Upper lobe of right lung (tissue), 1 donor: ENCODE measurements around the gene PCDH17. TPM values are rescaled to one million over a fixed set of nuclear protein-coding genes. Genes with fewer than 3 reads are reported as not detected.

Experiments used
- ATAC-seq: fragments of 200-7000 bp; cut with Tn5 transposase; one replicate; pipeline ENCODE4 v1.9.1; 2020; ENCODE audit warnings: mild to moderate bottlenecking, moderate library complexity
- DNase-seq: peaks from one replicate; pipeline ENCODE4 v3.0.0-alpha.2; 2020
- H3K27ac ChIP-seq: fragments of 200-600 bp; one replicate; pipeline ENCODE4 v1.8.0; 2022
- H3K27me3 ChIP-seq: fragments of 200-600 bp; one replicate; pipeline ENCODE4 v1.8.0; 2022; ENCODE audit warnings: mild to moderate bottlenecking
- H3K36me3 ChIP-seq: fragments of 200-600 bp; one replicate; pipeline ENCODE4 v1.8.0; 2022
- H3K4me1 ChIP-seq: fragments of 200-600 bp; one replicate; pipeline ENCODE4 v1.8.0; 2022
- H3K4me3 ChIP-seq: fragments of 200-600 bp; one replicate; pipeline ENCODE4 v1.8.0; 2022; ENCODE audit warnings: mild to moderate bottlenecking
- H3K9me3 ChIP-seq: fragments of 200-600 bp; one replicate; pipeline ENCODE4 v1.8.0; 2022
- CTCF ChIP-seq: fragments of 200-600 bp; IDR thresholded peaks from one replicate; pipeline ENCODE4 v1.8.0; 2022; ENCODE audit warnings: antibody characterized with exemption
- intact Hi-C: fragments of 100-400 bp; cut with DNase I; formaldehyde crosslinking; loops from one replicate; pipeline ENCODE4 v1.11.0; 2022
- total RNA-seq: library from RNA; stranded (reverse); fragmentation: NEBNext Ultra II Directional; extraction: Animal tissue kit (Norgen Biotek cat#: 25700); gene quantifications from one replicate; pipeline ENCODE4 v1.2.1, GENCODE V29; 2021
- donor health status: DM: no; HTN: yes; CAD: no; lungs with severe emphysema.

The PCDH17 gene
- total RNA-seq, 1 donor from 2014 or later: 65.4 TPM

GRCh38 chr13:57653229-57653989, 21.9 kb downstream of the PCDH17 start:
- intact Hi-C loops: no loop called here
- H3K9me3 ChIP-seq: no peaks in the 10 kb centered on the region
- H3K27me3 ChIP-seq: no peaks in the 10 kb centered on the region
- no peak for DNase-seq
- no peak overlapping the region for H3K4me3 ChIP-seq
- H3K4me1 ChIP-seq: peaks cover 3% of the 10 kb centered on the region
- no peak overlapping the region for H3K27ac ChIP-seq
- ATAC-seq: peak; percentile 62
- H3K36me3 ChIP-seq: no peaks in the 10 kb centered on the region
- TF ChIP-seq CTCF: no peak

DNA sequence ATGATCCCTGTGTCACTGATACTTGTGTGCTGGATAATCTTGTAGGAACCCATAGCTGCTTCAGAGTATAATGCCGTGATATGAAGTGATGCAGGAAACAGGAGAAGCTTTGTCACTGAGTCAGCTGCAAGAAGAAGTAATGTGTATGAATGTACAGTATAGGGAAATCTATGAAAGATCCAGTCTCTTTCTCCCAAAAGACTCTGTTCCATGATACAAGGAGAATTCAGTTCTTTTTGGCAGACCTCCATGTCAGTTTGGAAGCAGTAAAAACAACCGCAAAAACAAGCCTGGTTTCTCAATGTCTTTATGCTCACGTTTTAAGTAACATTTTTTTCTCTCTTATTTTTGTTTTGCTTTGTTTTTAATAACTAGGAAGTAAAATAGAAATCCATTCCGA, 33.9 kb downstream of the PCDH17 start:
- no peak overlapping the region for H3K27ac ChIP-seq
- ATAC-seq (no peak), DNase-seq (no peak)
- H3K4me1 ChIP-seq: no peaks in the 10 kb centered on the region
- no peak overlapping the region for H3K4me3 ChIP-seq
- intact Hi-C loops: no loop called here
- H3K27me3 ChIP-seq: no peaks in the 10 kb centered on the region
- no peak for TF ChIP-seq CTCF
- no peaks in the 10 kb centered on the region for H3K9me3 ChIP-seq
- no peaks in the 10 kb centered on the region for H3K36me3 ChIP-seq

DNA sequence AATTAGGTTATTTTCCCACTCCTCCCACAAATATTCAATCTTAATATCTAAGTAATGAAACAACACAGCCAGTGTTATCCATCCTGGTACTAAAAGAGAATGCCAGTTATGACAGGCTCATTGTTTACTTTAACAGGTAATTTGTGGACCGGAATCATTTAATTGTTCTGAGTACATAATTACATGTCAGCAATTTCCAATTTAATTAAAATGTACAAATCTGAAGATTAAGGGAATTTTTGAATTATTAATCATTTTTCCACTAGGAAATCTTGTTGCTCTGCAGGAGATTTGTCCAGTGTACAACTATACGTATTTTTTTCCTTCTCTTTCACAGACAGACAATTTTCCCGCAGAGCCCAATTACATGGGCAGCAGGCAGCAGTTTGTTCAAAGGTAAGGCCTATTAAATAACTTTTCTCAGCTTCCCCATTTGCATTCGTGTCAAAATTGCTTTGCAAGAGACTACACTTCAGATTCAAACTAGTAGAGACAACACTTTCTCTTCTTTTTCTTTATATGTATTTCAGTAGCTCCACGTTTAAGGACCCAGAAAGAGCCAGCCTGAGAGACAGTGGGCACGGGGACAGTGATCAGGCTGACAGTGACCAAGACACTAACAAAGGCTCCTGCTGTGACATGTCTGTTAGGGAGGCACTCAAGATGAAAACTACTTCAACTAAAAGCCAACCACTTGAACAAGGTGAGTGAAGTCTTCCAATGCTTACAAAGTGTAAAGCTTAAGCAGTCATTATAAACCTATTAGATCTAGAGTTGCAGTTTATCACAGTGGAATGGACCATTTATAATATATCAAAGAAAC, 34.8 kb downstream of the PCDH17 start:
- no peak for ATAC-seq
- no peaks in the 10 kb centered on the region for H3K27me3 ChIP-seq
- H3K36me3 ChIP-seq: no peaks in the 10 kb centered on the region
- no peak for TF ChIP-seq CTCF
- H3K9me3 ChIP-seq: no peaks in the 10 kb centered on the region
- H3K4me1 ChIP-seq: no peaks in the 10 kb centered on the region
- no peak overlapping the region for H3K4me3 ChIP-seq
- no peak for DNase-seq
- intact Hi-C loops: no loop called here
- no peak overlapping the region for H3K27ac ChIP-seq

DNA sequence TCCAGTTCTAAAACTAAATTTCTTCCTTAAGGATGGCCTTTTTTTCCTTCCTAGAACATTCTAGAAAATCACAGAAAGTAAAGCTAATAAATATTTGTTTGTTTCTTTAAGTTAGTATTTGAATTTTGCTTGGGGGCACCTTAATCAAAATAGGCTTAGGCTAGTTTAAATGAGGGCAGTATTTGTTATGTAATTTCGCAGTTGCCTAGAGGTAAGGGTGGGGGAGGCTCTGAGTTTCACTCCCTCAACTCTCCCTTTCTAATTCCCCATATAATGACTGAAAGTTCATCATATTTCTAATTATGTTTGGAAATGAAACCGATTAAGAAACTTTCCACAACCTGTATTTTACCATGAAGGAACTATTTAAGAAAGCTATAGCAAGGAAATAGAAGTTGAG, 40.6 kb downstream of the PCDH17 start:
- H3K36me3 ChIP-seq: no peaks in the 10 kb centered on the region
- no peak overlapping the region for H3K27ac ChIP-seq
- H3K4me3 ChIP-seq: no peak overlapping the region
- no peaks in the 10 kb centered on the region for H3K4me1 ChIP-seq
- no peaks in the 10 kb centered on the region for H3K9me3 ChIP-seq
- DNase-seq (no peak), ATAC-seq (no peak)
- TF ChIP-seq CTCF: no peak
- H3K27me3 ChIP-seq: no peaks in the 10 kb centered on the region
- intact Hi-C loops: no loop called here

GRCh38 chr13:57673197-57673596, 41.7 kb downstream of the PCDH17 start:
- H3K27me3 ChIP-seq: no peaks in the 10 kb centered on the region
- no peaks in the 10 kb centered on the region for H3K4me1 ChIP-seq
- peak; percentile 77 for ATAC-seq
- intact Hi-C loops: no loop called here
- H3K9me3 ChIP-seq: no peaks in the 10 kb centered on the region
- no peaks in the 10 kb centered on the region for H3K36me3 ChIP-seq
- H3K4me3 ChIP-seq: no peak overlapping the region
- no peak for DNase-seq
- H3K27ac ChIP-seq: no peak overlapping the region
- TF ChIP-seq CTCF: no peak
